GM13976 (cell line): Measurements from ENCODE around the gene LNPK.

Experiments
- DNase-seq: peaks from one replicate; pipeline ENCODE4 v3.0.0; 2012; ENCODE audit warnings: low spot score
- in situ Hi-C: fragments of 300-500 bp; cut with MboI; formaldehyde crosslinking; loops from one replicate; pipeline ENCODE4 v1.12.0; 2022; ENCODE audit warnings: low sequenced_read_pairs, mixed read lengths, inconsistent platforms; ENCODE audit not compliant: unreplicated experiment
- TF ChIP-seq, protein P1 (sequence below): IDR thresholded peaks from 2 replicates; pipeline ENCODE4 v1.5.1; 2012; ENCODE audit warnings: borderline replicate concordance, mild to moderate bottlenecking; ENCODE audit not compliant: insufficient read depth; ENCODE audit errors: extremely low read depth, missing control alignments, control extremely low read depth

Gene LNPK

DNA sequence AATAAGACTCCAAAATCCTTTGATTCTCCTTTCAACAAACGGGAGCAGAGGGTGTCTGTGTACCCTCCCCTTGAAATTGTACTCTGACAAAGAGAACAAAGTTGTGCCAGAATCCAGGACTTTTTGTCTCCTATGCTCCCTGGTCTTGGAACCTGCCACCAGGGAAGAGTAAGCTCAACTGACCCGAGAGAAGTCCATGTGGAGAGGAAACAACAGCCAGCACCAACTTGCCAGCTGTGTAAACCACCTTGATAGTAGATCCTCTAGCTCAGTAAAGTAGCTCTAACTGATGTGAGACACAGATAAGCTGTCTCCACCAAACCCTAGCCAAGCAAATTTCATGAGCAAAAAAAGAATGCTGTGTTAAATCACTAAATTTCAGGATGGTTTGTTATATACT is 46.9 kb downstream of the LNPK start:
- in situ Hi-C loops, result no loop called here
- TF ChIP-seq, protein P1, sequence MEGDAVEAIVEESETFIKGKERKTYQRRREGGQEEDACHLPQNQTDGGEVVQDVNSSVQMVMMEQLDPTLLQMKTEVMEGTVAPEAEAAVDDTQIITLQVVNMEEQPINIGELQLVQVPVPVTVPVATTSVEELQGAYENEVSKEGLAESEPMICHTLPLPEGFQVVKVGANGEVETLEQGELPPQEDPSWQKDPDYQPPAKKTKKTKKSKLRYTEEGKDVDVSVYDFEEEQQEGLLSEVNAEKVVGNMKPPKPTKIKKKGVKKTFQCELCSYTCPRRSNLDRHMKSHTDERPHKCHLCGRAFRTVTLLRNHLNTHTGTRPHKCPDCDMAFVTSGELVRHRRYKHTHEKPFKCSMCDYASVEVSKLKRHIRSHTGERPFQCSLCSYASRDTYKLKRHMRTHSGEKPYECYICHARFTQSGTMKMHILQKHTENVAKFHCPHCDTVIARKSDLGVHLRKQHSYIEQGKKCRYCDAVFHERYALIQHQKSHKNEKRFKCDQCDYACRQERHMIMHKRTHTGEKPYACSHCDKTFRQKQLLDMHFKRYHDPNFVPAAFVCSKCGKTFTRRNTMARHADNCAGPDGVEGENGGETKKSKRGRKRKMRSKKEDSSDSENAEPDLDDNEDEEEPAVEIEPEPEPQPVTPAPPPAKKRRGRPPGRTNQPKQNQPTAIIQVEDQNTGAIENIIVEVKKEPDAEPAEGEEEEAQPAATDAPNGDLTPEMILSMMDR, result no peak
- no peak for DNase-seq

DNA sequence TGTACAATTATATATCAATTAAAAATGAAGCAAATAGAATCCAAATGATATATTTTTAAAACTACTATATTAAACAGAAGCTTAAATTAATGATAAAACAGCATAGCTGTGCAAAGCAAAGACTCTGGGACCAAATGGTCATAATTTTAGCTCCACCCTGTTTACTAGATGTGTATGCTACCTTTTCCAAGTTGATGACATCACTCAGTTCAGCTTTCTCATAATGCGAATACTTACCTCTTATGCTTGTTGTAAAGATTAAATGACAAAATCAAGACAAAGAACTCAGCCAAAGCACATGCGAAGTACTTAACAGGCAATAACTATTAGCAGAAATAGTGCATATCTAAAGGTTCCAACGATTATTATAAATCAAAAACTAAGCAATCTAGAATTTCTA is 51.6 kb downstream of the LNPK start:
- DNase-seq, result no peak
- in situ Hi-C loops, result no loop called here
- TF ChIP-seq, protein P1, result no peak

DNA sequence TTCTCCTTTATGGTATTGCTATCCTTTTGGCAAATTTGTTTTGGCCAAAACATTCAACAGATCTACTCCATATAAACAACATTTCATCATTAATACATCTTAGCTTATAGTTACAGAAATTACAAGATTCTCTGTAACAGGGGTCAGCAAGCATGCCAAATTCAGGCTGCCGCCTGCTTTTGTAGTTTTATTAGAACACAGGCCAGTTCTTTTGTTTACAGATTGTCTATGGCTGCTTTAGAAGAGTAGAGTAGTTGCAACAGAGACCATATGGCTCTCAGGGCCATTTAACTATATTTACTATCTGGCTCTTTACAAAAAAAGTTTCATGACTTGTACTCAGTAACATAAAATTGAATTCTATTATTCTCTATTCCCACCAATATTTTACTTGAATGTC is 53.9 kb downstream of the LNPK start:
- in situ Hi-C loops, result no loop called here
- DNase-seq, result no peak
- TF ChIP-seq, protein P1, result no peak

DNA sequence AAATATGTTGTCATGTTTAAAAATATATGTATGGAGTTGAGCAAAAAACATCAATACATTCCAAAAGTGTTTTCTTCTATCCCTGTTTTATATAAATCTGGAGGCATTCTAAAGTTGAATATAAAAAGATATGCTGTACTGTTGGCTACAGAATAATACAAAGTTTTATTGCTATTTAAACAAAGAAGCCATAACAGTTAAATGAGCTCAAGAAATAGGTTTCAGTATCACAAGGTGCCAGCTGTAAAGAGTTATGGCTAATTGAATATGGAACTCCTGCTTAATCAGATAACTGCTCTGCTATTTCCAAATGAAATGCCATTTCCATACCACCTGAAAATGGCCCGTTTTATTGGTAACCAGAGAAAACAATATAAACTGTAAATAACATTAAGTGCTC is 55.0 kb downstream of the LNPK start:
- in situ Hi-C loops, result no loop called here
- TF ChIP-seq, protein P1, result no peak
- DNase-seq, result no peak

GRCh38 chr2:175941699-175942098 is 60.4 kb downstream of the LNPK start:
- in situ Hi-C loops, result no loop called here
- DNase-seq, result no peak
- TF ChIP-seq, protein P1, result no peak

GRCh38 chr2:175937216-175937615 is 64.9 kb downstream of the LNPK start:
- no peak for DNase-seq
- TF ChIP-seq, protein P1, result no peak
- in situ Hi-C loops, result no loop called here
